T-helper 1 cell treated with Interleukin-12 subunit alpha and Interleukin-12 subunit beta and Interleukin-4 antibody, amounts not matched to agents 30 ng/mL and 1 ng/mL, for 36 hours (primary cell): ENCODE results near the gene FARP1. TPM values are rescaled to one million over a fixed set of nuclear protein-coding genes. Genes with fewer than 3 reads are reported as not detected.

Experiments
- intact Hi-C: fragments of 100-400 bp; cut with micrococcal nuclease; formaldehyde crosslinking; loops from one replicate; pipeline ENCODE4 v1.15.1; 2024
- total RNA-seq: library from RNA; stranded (reverse); gene quantifications from 2 replicates; pipeline ENCODE4 v1.2.3, GENCODE V29; 2022

FARP1 gene
- total RNA-seq, 1 donor from 2014 or later: 0.17 TPM

GRCh38 chr13:98133946-98134345 is 8.9 kb upstream of the FARP1 start:
- intact Hi-C loops: no loop called here

GRCh38 chr13:98134901-98135300 is 8.0 kb upstream of the FARP1 start:
- intact Hi-C loops: no loop called here

DNA sequence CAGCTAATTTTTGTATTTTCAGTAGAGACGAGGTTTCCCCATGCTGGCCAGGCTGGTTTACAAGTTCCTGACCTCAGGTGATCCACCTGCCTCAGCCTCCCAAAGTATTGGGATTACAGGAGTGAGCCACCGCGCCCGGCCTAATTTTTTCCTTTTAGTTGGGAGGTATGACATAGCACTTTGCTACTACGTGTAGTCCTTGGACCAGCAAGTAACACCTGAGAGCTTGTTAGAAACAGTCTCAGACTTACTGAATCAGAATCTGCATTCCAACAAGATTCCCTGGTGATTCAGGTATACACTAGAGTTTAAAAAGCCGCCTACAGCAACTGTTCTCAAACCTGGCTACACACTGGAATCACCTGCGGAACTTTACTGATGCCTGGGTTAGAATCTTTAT is 1.8 kb upstream of the FARP1 start:
- intact Hi-C loops: loop anchor here (5.0 to 10.0 kb wide), 2 partner anchors 164 to 534 kb away; no protein-coding TSS in a partner anchor

DNA sequence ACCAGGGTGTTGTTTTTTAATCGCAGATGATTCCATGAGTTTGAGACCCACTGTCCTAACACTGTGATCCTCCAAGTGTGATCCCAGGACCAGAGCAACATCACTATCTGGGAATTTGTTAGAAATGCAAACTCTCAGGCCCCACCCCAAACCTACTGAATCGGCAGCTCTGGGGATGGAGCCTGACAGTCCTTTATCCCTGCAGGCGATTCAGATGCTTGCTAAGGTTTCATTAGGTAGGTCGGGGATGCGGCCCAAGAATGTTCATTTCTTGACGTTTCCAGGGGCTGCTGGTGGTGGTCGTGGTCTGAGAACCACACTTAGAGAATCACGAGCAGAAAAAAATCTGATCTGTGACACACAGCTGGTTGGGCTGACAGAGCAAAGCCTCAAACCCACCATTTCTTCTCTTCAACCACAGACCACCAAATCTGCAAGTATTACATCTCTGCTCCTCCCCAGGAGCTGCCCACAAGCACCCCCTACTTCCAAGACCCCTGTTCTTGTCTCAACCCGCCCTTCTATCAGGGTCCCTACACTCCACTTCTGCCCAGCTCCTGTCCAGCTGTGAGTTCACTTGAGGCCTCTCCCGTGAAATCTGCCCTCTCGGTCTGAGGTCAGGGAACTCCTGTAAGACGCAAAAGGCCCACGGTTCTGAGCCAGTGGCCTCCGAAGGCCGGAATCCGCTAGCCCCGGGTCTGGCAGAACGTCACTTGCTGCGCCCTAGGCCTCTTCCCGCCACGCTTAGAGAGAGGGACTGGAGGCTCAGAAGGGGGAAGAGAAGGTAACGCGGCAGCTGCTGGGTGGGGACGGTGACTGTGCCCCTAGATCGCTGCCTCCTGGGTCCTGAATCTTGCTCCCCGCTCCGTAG is 1.1 kb upstream of the FARP1 start:
- intact Hi-C loops: loop anchor here (5.0 to 10.0 kb wide), 2 partner anchors 164 to 533 kb away; no protein-coding TSS in a partner anchor

GRCh38 chr13:98143157-98143553 is 261 bp downstream of the FARP1 start:
- intact Hi-C loops: loop anchor here (5.0 to 10.0 kb wide), 2 partner anchors 166 to 532 kb away; no protein-coding TSS in a partner anchor

DNA sequence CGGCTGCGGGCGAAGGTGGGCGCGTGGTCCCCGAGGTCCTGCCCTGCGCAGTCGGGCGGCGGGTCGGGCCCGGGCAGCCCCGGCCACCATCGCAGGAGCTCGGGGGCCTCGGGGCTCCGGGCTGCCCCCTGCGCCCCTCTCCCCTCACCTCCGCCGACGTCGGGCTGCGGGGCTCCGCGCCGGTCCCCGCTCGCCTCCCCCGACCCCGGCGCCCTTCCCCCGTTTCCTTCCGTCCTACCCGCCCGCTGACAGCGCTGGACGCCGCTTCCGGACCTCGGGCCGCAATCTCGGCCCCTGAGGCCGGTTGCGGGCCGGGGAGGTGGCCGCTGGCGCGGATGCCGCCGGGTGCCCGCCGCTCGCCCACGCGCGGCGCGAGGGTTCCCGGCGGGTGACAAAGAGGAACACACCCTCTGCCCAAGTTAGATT is 720 bp downstream of the FARP1 start:
- intact Hi-C loops: loop anchor here (5.0 to 10.0 kb wide), 2 partner anchors 166 to 531 kb away; no protein-coding TSS in a partner anchor

DNA sequence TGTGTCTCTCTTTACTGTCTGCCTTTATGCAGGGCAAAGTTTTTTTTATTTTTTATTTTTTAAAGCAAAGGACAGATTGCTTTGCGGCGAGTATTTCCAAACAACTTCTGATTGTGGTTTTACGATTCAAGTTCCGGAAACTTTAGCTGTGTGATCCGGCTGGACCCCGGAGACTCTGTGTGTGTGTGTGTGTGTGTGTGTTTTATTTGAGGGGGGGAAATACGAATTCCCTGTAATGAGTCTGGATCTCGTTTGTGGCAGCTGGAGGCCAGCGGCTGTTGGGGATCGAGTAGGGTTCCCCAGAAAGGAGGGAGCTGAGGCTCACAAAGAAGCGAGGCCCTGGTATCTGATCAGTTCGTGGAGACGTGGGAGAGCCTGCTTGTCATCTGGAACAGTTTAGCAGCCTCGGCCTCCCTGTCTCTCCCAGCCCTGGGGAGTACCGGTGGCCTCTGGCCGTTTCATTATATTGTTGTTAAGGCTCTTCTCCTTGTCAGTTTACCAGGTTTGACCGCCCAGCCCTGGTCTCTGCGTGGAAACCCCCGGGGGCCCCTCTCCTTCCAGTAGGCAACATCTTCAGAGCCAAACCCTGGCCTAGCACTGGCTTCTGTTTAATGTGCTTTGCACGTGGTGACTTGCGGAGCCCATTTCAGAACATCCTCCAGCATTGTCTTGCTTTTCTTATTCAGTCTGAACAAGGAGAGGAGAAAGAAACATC is 1.3 kb downstream of the FARP1 start:
- intact Hi-C loops: loop anchor here (5.0 to 10.0 kb wide), 2 partner anchors 167 to 531 kb away; no protein-coding TSS in a partner anchor

- intact Hi-C loops: loop anchor here (5.0 to 10.0 kb wide), 2 partner anchors 168 to 530 kb away; no protein-coding TSS in a partner anchor
These were observed 2.0 kb downstream of the FARP1 start for GRCh38 chr13:98144801-98145350.

- intact Hi-C loops: loop anchor here (10.0 kb wide), 1 partner anchor 527 kb away; no protein-coding TSS in a partner anchor
These were observed 4.6 kb downstream of the FARP1 start for GRCh38 chr13:98147521-98147920.

GRCh38 chr13:98150832-98151479 is 8.1 kb downstream of the FARP1 start:
- intact Hi-C loops: no loop called here

- intact Hi-C loops: no loop called here
These were observed 12.7 kb downstream of the FARP1 start for GRCh38 chr13:98155475-98156109.

DNA sequence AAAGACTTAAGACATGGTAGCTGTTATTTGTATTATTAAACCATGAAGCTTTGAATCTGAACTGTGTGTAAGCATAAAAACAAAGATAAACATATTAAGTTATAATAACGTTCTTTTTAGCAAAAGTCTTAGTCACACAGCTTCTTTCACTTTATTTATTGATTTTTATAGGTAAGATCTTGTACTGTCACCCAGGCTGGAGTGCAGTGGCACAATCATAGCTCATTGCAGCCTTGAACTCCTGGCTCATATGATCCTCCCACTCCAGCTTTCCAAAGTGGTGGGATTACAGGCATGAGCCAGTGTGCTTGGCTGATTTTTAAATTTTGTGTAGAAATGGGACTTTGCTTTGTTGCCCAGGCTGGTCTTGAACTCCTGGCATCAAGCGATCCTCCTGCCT is 13.4 kb downstream of the FARP1 start:
- intact Hi-C loops: no loop called here

DNA sequence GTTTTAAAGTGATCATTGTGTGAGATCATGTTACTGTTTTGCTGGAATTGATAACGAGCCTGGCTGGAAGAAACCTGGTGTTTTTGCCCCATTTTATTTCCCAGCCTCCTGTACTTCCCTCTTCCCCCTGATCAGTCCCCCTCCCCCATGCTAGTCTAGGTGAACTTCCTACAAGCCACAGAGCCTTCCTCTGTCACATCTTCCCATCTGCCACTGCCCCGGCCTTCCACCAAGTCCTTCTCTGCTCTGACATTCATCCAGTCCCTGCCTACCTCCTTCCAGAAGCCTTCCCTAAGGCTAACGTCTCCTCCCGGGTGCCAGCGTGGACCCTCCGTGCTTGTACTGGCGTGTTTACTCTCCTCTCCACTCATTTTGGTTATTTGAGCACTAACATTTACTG is 14.3 kb downstream of the FARP1 start:
- intact Hi-C loops: no loop called here

GRCh38 chr13:98157609-98158008 is 14.7 kb downstream of the FARP1 start:
- intact Hi-C loops: no loop called here

DNA sequence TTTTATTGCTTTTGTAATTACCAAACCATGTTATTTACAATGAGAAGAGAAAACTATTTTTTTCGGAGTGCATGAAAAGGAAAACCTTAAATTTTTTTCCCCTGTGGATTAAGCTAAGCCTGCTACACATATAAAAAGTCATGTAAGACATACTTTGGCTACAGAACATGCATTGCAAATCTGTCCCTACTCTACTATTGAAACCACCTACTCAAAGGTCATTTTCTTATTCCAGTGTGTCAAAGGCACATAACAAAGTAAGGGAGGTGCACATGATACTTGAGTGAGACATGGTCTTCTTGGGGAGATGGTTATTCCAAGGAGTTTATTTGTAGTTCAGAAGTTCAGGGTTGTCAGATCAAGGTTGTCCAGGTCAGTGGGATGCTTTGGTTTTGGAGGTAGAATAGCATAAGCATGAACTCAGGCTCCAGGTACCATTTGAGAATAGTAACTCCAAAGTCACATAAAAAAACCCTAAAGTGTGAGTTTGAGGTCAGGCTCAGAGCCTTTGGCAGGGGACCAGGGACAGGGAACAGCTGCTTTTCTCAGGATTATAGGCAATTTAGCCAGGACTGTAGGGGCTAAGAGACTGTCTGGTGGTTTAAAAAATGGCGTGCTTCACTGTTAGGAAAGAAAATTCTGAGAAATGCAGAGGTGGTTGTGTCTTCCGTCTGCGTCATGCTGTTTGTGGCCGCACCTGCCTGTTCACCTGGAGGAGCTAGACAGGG is 15.4 kb downstream of the FARP1 start:
- intact Hi-C loops: no loop called here

DNA sequence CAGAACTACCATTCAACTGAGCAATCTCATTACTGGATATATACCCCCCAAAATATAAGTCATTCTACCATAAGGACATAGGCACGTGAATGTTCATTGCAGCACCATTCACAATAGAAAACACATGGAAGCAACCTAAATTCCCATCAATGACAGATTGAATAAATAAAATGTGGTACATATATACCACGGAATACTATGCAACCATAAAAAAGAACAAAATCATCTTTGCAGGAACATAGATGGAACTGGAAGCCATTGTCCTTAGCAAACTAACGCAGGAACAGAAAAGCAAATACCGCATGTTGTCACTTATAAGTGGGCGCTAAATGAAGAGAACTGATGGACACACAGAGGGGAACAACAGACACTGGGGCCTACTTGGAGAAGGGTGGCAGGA is 20.0 kb downstream of the FARP1 start:
- intact Hi-C loops: no loop called here

GRCh38 chr13:98169331-98169730 is 26.4 kb downstream of the FARP1 start:
- intact Hi-C loops: no loop called here

DNA sequence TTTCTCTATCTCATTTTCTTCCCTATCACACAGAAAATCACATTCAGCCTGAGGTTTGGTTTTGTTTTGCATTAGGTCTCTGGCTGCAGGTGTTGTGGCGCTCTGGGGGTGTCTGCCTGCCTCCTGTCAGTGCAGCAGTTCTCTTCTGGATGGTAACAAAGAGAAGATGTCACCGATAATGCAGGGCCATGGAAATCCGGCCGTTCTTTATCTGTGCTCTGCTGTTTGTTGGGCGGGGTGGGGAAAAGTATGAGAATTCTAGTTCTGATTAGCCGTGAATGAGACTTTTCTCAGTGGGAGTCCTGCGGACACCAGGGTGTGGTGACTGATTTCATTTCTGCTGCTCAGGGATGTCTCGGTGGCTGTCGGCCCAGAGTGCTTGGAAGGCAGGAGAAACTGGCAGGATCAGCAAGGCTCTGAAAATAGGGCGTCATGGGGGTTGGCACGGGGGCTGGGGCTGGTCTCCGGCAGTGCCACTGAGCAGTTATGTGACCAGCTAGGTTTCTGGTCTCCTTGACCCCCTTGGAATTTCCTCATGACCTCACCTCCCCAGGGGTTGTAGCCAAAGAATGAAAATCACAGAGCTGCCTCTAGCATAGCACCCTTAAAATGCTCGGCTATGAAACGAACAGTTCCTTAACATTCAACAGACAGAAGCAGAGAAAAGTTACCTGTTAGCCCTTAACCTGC is 29.2 kb downstream of the FARP1 start:
- intact Hi-C loops: no loop called here
